NCI-H1048 (cell line): ENCODE results near the gene HDAC5.
"Not testable (repeated sequence)": the region's sequence is repeated elsewhere in the genome, so short reads cannot be mapped to it uniquely, and the experiment has no call there.

Experiments
- DNase-seq: peaks from one replicate; lab custom pipeline; 2025; lab: John Stamatoyannopoulos, UW

HDAC5 gene

DNA sequence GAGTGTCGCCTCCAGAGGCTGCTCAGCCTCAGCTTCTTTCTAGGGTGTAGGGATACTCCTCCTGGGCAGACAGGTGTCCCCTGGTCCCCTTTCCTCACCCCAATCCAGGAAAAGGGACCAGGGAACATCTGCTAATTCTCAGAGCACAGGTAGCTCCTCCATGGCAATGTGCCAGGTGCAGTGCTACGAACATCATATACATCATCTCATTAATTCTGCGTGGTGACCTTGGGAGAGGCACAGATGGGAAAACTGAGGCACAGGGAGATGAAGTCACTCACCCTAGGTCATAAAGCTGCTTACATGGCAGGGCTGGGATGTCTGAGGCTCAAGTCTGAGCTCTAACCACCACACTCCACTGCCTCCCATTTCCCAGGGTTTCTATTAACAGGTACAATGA is 11.7 kb downstream of the HDAC5 start:
- DNase-seq = no peak

DNA sequence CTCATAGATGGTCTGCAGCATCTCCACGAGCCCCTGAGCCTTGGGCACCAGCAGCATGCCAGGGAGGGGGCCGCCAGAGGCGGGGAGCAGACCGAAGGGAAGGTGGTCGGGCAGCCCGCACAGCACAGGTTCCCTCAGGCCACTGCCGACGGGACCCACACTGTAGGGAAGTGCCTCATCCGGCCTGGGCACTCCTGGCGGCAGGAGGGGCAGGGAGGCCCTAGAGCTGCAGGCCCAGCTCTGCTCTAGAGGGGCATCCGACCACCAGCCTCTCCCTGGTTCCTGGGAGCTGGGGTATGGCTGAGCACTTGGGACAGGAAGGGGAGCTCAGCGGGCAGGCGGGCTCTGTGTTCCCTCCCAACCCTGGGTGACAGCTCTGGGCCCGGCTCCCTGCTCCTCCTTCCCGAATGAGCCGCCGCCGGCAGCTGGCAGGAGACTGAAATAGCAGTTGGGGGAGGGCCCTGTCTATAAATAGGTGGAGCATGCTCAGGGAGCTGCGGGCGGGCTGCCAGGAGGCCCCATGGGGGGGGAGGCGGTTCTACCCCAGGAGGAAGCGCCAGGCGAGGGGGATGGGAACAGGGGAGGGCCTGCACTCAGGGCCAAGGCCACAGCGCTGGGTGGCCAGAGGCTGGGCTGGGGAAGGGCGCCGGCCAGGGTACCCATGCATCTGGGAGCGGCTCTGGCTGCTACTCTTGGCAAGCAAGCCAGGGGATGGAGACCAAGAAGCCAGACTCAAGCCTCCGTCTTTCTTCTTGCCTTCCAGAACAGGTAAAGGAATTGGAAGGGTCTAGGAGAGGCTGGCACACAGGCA is 12.4 kb downstream of the HDAC5 start:
- peak; percentile 34 for DNase-seq

DNA sequence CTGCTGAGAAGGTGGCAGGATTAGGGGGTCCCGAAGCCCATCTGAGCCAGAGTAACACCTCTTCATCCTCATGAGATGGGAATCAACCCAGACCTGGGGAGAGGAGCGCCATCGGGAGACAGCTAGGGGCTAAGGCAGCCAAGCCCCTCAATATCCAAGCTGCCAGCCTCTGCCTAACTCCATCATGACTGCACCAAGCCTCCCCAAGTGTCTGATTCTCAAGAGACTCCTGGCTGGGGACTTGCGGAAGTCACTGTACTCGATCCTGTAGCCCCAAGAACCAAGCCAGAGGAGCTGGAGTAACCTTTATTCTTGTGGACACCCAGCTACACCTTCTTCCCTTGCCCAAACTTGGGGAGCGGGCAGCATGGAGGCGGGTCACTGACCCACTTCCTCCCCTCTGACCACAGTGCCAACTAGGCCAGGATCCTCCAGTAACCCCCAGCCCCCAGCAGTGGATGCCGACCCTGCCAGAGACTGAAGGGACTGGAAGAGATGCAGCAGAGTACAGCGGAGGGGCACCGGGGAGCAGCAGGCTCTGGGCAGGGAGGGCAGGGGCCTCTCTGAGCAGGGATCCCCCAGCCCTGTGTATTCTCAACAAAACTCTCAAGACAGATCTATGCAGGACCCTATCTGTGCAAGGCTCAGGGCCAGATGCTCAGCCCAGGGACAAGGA is 13.3 kb downstream of the HDAC5 start:
- no peak for DNase-seq

DNA sequence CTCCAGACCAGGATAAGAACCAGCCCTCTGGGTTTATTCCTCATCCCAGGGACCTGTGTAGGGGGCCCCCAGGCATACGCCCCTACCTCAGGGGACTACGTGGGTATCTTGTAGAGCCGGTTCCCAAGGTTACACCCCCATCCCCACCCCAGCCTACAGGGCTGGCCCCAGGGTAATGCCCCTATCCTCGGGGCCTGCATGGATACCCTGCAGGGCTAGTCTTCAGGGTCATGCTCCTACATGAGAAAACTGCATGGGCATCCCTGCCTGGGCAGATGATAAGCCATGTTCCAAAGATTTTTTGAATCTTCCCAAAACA is 14.2 kb downstream of the HDAC5 start:
- no peak for DNase-seq

DNA sequence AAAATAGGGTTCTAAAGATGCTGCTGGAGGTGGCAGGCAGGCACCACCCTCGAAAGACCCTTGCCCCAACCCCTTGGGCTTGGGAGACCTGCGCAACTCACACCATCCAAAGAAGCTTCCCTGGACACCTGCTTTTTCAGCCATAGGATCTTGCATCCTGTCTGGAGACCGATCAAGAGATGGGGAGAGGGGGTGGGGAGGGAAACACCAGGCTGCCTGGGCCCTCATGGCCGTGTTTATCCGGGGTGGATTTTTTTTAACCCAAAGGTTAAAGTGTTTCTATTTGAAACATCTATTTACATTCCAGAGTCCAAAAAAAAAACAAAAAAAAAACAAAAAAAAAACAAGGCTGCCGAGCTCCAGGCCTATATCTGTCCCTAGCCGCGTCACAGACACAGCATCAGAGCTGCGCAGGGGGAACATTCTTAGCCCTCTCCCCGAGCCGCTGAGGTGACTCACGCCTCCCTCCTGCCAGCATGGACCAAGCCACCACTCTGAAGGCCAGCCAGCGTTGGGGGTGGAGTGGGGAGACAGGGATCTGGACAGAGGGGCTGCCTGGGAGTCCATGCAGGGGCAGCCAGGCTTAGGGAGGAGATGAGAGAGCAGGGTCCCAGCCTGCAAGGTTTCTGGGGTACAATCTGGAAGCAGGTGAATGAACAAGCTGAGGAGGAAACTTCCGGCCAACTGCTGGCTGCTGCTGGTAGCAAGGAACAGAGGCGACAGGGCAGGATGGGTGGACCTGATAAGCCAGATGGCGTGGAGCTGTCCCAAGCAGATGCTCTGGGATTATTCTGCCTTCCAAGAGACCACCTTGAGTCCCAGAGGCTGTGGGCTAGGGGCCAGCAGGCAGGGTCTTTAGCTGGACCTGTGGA is 14.8 kb downstream of the HDAC5 start:
- no peak for DNase-seq

DNA sequence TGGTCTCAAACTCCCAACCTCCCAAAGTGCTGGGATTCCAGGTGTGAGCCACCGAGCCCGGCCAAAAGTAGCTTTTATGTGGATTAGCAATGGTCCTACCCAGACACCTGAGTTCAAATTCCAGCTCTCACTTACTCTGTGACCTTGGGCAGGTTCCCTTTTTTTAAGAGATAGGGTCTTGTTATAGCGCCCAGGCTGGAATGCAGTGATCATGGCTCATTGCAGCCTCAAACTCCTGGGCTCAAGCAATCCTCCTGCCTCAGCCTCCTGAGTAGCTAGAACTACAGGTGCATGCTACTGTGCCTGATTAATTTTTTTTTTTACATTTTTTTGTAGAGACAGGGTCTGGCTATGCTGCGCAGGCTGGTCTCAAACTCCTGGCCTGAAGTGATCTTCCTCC is 16.6 kb downstream of the HDAC5 start:
- no peak for DNase-seq

DNA sequence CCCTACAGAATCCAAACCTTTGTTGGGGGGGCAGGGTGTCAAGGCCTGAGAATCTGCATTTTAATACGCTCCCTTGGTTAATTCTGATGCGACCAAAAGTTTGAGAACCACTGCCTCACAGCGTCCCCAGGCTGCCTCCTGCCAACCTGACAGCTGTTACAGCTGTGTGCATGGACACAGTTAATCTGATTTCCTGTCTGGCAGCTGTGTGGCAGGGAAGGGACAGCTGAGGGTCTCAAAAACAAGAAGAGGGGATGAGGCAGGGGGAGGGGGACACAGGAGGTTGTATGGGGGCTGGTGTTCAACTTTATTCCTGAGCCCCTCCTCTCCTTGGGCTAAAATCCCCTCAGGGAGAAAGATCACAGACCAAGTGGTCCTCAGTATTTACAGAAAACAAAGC is 17.5 kb downstream of the HDAC5 start:
- DNase-seq = no peak

DNA sequence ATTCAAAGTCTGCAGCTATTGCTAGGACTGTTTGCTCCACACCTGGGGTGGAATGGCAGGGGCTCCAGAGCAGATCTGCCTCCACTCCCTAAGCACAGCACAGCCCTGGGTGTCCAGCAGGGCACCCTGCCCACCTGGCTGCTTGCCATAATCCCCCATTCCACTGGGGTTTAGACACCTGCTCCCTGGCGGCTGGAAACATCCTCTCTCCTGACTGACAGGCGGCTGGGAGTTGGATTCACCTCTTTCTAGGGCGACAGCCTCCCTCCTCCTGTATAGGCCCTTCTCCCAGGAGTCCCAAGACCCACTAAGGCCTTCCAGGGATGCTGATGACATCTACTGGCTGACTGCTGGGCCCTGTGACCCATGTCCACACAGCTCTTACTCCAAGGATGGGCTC is 18.0 kb downstream of the HDAC5 start:
- no peak for DNase-seq

DNA sequence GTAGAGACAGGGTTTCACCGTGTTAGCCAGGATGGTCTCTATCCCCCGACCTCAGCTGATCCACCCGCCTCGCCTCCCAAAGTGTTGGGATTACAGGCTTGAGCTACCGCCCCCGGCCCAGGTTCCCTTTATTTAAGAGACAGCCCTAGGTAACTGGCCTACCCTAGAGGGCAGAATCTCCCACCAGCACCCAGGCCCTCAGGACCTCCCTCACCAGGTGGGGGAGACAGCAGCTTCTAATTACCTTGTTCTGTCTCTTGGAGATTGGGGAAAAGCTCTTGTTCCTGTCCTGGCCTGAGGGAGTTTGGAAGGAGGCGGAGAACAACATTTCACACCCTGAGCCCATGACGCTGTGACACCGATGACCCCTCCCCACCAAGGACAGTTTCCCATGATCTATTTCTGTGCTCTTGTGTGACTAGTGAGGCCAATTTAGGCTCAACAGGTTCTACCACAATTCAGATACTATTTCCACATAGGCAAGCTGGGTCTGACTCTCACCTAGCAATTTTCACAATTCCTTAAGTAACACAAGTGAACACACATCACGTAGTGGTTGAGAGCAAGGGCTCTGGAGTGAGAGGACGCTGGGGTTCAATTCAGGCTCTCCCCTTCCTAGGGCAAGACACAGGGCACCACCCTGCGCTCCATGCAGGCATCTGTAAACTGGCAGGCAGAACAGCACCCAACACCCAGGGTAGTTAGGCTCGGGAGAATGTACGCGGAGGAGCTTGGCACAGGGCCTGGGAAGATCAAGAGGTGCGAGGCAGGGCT is 20.4 kb downstream of the HDAC5 start:
- DNase-seq = no peak

DNA sequence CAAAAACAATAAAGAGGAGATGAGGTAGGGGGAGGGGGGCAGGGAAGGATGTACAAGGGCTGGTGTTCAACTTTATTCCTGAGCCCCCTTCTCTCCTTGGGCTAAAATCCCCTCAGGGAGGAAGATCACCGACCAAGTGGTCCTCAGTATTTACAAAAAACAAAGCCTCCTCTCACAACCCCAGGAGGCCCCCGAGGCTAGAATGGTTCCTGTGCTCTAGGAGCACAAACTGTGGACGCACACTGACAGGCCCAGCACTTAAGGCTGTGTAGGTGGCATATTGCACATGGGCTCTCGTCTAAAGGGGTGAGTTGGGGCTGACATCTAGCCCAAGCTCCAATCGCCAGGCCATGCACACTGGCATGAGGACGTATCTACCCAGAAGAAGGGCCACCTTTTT is 21.6 kb downstream of the HDAC5 start:
- not testable (repeated sequence) for DNase-seq

DNA sequence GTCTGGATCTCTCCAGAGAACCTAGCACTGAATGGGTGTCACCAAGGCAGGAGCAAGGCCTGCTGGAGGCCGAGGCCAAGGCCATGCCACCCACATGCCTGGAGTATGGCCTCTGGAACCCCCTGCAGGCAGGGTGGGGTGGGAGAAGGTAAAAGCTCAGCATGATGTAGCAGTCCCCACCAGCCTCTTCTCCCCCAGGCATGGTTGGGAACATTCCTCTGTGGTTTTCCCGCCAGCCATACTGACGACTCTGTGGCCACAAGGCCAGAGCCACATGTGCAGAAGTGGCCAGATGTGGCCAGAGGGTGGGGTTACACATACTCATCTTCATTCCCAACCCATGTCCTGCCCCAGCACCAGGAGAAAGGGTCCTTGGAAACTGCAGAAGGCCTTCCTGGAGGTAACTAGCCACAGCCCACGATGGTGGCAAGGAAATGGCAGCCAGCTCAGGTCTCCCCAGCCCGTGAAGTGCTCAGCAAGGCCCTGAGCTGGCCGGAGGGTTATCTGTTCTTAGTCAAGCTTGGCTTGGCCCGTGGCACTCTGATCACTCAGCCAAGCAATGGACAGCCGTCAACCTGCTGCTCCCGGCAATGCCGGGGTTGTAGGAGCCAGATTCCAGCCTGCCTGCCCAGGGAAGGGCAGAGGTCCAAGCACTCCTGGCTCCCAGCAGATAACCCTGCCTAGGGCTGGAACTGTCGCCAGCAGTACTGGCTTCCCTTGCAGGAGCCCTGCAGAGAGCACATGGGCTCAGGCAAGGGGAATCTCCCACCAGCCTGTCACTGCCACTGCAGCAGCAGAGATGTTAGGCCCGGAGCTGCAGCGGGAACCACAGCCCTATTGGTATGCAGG is 26.1 kb downstream of the HDAC5 start:
- no peak for DNase-seq

DNA sequence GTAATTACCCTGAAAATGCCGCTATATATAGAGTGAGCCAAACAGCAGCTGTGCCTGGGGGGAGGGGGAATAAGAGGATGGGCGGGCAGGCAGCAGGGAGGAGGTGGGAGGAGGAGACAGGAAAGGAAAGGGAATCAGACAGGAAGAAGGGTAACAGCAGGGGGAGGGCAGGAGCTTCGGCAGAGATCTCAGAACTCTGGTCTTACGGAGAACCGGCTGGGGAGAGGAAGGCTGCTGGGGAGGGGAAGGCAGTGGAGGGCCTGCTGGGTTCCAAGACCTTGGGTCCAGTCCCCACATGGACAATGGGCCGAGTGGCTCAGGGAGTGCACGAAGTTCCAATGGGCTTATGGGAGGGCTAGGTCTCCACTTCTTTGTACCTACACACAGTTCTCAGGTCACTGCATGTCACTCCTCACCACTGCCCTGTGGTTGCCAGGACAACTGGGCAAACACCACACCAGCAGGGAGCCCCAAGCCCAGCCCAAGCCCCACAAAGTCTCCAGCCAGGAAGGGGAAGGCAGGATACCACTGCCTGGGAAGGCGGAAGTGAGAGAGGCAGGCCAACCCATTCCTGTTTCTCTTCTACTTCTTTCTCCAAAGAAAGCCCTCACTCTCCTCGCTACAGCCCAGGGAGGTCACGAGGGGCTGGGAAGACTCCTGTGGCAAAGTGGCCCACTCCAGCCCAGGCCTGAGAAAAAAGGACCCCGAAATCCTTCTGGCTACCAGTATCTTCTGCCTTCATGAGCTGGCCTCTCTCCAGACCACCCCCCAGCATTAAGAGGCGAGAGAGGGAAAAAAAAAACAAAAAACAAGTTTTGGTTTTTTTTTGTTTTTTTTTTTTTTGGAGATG is 27.6 kb downstream of the HDAC5 start:
- DNase-seq = no peak

DNA sequence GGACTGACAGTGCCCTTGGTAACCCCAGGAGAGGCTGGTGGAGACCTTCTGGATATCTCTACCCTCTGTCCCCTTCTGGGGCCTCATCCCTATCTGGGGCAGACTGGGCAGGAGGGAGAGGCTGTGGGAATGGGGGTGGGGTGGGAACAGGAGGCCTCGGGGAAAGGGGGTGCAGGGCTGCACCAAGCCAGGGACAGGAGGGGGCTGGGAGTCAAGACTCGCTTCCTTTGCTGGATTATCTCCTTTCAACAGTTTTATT is 28.1 kb downstream of the HDAC5 start:
- no peak for DNase-seq

DNA sequence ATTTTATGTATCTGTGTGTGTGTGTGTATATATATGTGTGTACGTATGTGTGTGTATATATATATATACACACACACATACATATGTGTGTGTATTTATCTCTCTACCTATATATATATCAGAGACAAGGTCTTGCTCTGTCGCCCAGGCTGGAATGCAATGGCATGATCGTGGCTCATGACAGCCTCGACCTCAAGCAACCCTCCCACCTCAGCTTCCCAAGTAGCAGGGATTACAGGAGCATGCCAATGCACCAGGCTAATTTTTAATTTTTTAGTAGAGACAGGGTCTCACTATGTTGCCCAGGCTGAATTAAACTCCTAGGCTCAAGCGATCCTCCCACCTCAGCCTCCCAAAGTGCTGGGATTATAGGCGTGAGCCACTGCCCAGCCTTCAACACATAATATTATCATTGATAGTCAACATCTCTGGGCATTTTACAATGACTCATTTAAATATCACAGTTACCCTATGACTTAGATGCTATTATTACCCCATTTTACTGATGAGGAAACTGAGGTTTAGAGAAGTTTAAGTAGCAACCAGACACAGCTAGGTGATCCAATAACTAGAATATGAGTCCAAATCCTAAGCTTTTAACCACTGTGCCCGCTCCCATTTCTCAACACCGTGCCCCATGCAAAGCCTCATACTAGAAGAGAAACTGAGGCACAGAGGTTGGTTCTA is 28.6 kb downstream of the HDAC5 start:
- no peak for DNase-seq

DNA sequence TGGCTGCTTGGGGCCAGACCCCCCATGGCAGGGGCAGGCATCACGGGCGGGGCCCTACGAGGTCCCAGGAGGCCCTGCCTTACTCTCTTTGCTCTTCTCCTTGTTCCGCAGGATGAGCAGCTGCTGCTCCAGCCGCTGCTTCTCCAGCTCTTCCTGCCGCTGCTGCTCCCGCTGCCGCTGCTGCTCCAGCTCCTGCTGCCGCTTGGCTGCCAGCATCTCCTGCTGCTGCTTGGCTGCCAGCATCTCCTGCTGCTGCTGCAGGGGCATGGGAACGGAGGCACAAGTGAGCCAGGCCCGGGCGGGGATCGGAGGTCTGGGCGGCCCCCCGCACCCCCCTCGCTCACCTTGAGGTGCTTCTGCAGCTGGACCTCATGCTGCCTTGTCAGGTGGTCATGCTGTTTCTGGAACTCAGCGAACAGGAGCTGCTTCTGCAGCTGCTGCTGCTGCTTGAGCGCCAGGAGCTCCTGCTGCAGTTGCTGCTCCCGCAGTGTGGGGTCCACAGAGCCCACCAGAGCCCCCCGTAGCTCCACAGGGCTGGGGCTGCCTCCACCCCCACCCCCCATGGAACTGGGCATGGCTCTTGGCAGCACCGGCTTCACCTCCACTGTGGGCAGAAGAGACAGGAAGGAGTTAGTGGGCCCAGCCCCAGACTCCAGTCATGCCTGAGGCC is 30.1 kb downstream of the HDAC5 start:
- no peak for DNase-seq

DNA sequence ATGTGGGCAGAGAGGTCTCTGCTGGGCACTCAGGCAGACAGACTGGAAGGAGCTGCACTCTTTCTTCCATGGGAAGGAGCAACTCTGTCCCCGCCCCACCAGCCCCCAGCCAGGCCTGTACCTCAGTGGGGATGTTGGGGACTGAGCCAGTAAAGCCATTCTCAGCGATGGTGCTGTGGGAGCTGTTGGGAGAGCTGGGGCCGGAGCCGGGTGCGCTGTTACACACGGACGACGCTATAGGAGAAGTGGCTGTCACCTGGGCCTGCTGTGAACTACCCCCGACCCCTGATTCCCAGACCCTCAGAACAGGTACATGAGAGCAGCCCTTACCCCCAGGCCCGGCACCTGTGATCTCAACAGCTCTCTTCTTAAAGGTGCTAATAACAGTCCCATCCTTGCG is 31.4 kb downstream of the HDAC5 start:
- DNase-seq = no peak

DNA sequence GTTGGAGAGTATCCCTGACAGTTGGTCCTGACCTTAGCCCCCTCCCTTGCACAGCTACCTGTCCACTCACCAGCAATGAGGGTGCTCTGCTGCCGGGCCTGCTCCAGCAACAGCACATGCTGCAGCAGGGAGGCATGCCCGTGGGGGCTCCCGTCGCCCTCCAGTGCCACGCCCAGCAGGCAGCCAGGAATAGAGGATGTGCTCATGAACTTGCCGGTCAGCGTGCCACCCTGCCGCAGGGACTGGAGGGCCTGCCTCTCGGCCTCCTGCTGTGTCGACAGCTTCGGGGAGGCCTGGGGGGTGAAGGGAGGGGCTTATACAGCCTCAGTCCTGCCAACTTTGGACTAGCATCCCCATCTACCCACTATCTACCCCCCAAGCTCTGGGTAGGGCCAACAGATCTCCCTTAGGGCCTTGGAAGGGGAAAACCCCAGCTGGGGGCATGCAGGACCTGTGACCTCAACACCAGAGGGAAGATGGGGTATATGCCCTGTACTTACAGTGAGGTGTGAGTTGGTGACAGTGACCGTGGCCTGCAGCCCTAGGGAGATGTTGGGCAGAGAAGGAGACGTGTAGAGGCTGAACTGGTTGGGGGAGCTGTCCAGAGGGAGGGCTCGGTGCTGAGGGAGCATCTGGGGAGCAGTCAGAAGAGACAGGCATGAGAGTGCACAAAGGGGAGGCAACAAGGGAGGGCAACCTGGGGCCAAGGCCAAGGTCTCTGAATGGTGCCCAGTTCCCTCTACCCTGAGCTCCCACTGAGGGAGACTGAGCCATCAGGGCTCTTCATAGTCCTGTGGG is 32.0 kb downstream of the HDAC5 start:
- no peak for DNase-seq

DNA sequence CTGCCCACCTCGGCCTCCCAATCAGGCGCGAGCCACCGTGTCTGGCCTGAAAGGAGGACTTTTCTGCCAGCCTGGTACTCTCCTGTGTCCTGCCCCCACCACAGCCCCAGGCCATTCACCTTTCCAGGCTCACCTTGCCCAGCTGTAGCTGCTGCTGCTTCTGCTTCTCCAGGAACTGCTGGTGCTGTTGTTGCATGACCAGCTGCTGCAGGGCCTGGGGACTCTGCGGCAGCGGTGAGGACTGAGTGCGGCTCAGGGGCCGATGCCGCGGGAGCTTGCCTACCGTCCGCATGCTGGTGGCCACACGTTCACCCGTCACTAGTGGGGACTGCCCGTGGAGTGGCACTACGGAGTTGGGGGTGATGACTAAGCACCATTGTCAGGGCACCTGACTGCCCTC is 35.2 kb downstream of the HDAC5 start:
- DNase-seq = no peak

DNA sequence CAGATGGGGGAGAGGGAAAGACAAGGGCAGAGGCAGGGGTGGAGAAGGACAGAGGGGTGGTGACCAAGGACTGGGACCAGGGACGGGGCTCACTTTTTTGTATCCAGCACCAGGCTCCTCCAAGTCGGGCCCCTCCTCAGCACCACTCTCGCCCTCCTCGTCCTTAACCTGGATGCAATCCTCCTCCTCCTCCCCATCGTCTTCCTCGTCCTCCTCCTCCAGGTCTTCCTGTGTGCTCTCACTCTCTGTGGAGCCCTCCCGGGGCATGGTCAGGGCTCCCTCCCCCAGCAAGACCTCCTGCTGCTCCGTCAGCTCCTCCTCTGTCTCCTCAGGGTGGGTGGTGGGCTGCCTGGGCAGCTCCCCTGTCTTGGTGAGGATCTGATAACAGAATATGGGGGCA is 36.1 kb downstream of the HDAC5 start:
- no peak for DNase-seq
